ENCODE measurements around the gene C17orf107. TPM values are rescaled to one million over a fixed set of nuclear protein-coding genes. Genes with fewer than 3 reads are reported as not detected.

C17orf107 gene
- polyA plus RNA-seq, 1 of the 3 experiments (the other 2 are of a cell fraction), result 0.44 TPM

- TF ChIP-seq MEF2A (IDR thresholded peaks at IDR 0.05; ENCODE audit: borderline replicate concordance, low read depth) (no peak), ELF1 (IDR thresholded peaks at IDR 0.05) (no peak), TAF1 (IDR thresholded peaks at IDR 0.05; ENCODE audit: borderline replicate concordance, low read depth, low read length) (no peak), SIN3A (IDR thresholded peaks at IDR 0.05; ENCODE audit: borderline replicate concordance, low read depth, low read length) (no peak), EP300 (IDR thresholded peaks at IDR 0.05; ENCODE audit: borderline replicate concordance in 1 of 2, low read depth in 1 of 2, low read length in 1 of 2) (no peak), TCF12 (IDR thresholded peaks at IDR 0.05) (no peak), TEAD4 (IDR thresholded peaks at IDR 0.05; ENCODE audit: borderline replicate concordance, insufficient read depth) (no peak), USF1 (IDR thresholded peaks at IDR 0.05; ENCODE audit: borderline replicate concordance, low read depth) (no peak), POLR2AphosphoS5 (IDR thresholded peaks at IDR 0.05; ENCODE audit: low read depth, low read length) (no peak), FOXJ3 (CRISPR knock-in tag; IDR thresholded peaks at IDR 0.05) (no peak), EZH2phosphoT487 (IDR thresholded peaks at IDR 0.05; ENCODE audit: borderline replicate concordance, low read depth) (no peak), FOXM1 (IDR thresholded peaks at IDR 0.05; ENCODE audit: low read depth) (no peak), RFX5 (IDR thresholded peaks at IDR 0.05; ENCODE audit: low read length) (no peak), IRF3 (IDR thresholded peaks at IDR 0.05; ENCODE audit: low read depth, low read length) (no peak), MXI1 (IDR thresholded peaks at IDR 0.05; ENCODE audit: low read depth, low read length) (no peak), RCOR1 (IDR thresholded peaks at IDR 0.05; ENCODE audit: low read length) (no peak)
- no peaks in the 10 kb centered on the region for H3F3A ChIP-seq (replicated peaks; ENCODE audit: insufficient read depth)
- WGBS (ENCODE audit: low lambda C conversion rate), result 90% methylated on average over 7 of the region's 8 CpGs
- no peak overlapping the region for H2AFZ ChIP-seq (ENCODE audit: low read depth)
- no peaks in the 10 kb centered on the region for H3K27me3 ChIP-seq (ENCODE audit: insufficient read depth)
- no peak for DNase-seq
- H3K4me3 ChIP-seq (ENCODE audit: low read depth in 2 of 2, low read length in 1 of 2), result no peak overlapping the region
- H4K20me1 ChIP-seq (ENCODE audit: insufficient read depth), result no peaks in the 10 kb centered on the region
- H3K36me3 ChIP-seq (replicated peaks in 1 of 2; ENCODE audit: control insufficient read depth in 1 of 2, insufficient read depth in 2 of 2, low read length in 1 of 2), result peaks cover 0 to 44% of the 10 kb centered on the region in 2 experiments
- peaks cover 0 to 9% of the 10 kb centered on the region in 2 experiments; a peak in 1 of 4 replicates for H3K4me1 ChIP-seq (ENCODE audit: control insufficient read depth in 1 of 2, insufficient read depth in 2 of 2, low read depth in 1 of 2, low read length in 1 of 2)
- H3K9me3 ChIP-seq, result no peaks in the 10 kb centered on the region
- H3K27ac ChIP-seq (ENCODE audit: low read depth in 2 of 2, low read length in 1 of 2), result no peak overlapping the region
- no peak overlapping the region for H3K4me2 ChIP-seq
- H3K79me2 ChIP-seq (ENCODE audit: insufficient read depth), result no peaks in the 10 kb centered on the region
- no peak overlapping the region for H3K9ac ChIP-seq
- ChIA-PET CTCF (interaction anchor here (1.0 to 6.5 kb wide), 3 partner anchors 11 to 110 kb away, joined by 3 to 47 read pairs (median 15); partner anchors contain the start of genes GLTPD2 and VMO1), POLR2A (no interaction called here)
- no peaks in the 10 kb centered on the region for H3K9me2 ChIP-seq
Observed at GRCh38 chr17:4898351-4898750, 985 bp upstream of the C17orf107 start.

GRCh38 chr17:4898927-4899326 is 409 bp upstream of the C17orf107 start:
- POLR2A ChIA-PET, result no interaction called here
- Histone ChIP-seq H4K20me1 (ENCODE audit: insufficient read depth) (no peaks in the 10 kb centered on the region), H3K9me3 (no peaks in the 10 kb centered on the region), H2AFZ (ENCODE audit: low read depth) (no peak overlapping the region), H3K79me2 (ENCODE audit: insufficient read depth) (no peaks in the 10 kb centered on the region), H3K9me2 (no peaks in the 10 kb centered on the region), H3K36me3 (replicated peaks in 1 of 2; ENCODE audit: control insufficient read depth in 1 of 2, insufficient read depth in 2 of 2, low read length in 1 of 2) (peaks cover 0 to 39% of the 10 kb centered on the region in 2 experiments), H3K27me3 (ENCODE audit: insufficient read depth) (no peaks in the 10 kb centered on the region), H3K27ac (ENCODE audit: low read depth in 2 of 2, low read length in 1 of 2) (no peak overlapping the region), H3K4me1 (ENCODE audit: control insufficient read depth in 1 of 2, insufficient read depth in 2 of 2, low read depth in 1 of 2, low read length in 1 of 2) (peaks cover 0 to 10% of the 10 kb centered on the region in 2 experiments; a peak in 1 of 4 replicates), H3F3A (replicated peaks; ENCODE audit: insufficient read depth) (no peaks in the 10 kb centered on the region), H3K4me2 (no peak overlapping the region), H3K9ac (no peak overlapping the region), H3K4me3 (ENCODE audit: low read depth in 2 of 2, low read length in 1 of 2) (no peak overlapping the region)
- TF ChIP-seq MAX (IDR thresholded peaks at IDR 0.05; ENCODE audit: low read depth) (no peak), POLR2AphosphoS5 (IDR thresholded peaks at IDR 0.05; ENCODE audit: low read depth, low read length) (no peak), MEF2A (IDR thresholded peaks at IDR 0.05; ENCODE audit: borderline replicate concordance, low read depth) (no peak), RAD21 (IDR thresholded peaks at IDR 0.05; ENCODE audit: low read length) (no peak), CHD2 (IDR thresholded peaks at IDR 0.05; ENCODE audit: low read length, partially characterized antibody) (no peak)
- DNase-seq, result no peak
- CTCF ChIA-PET, result interaction anchor here (1.0 to 6.5 kb wide), 4 partner anchors 9 to 111 kb away, joined by 3 to 47 read pairs (median 30); partner anchors contain the start of genes GLTPD2 and VMO1
- 97% methylated on average over 20 of the region's 34 CpGs for WGBS (ENCODE audit: low lambda C conversion rate)
